OCI-LY7 (cell line): ENCODE data around the gene ARAP1.

Source experiments
- EZH2phosphoT487 ChIP-seq: fragments of 200-600 bp; sonication (generic); IDR thresholded peaks from 2 replicates; pipeline ENCODE4 v1.6.1; 2018; ENCODE audit warnings: low read depth, borderline replicate concordance, mild to moderate bottlenecking, mixed run types, antibody characterized with exemption, low read length, moderate library complexity, mixed read lengths
- TF ChIP-seq, protein P1 (sequence below): fragments of 200-600 bp; sonication (generic); conservative IDR thresholded peaks from 2 replicates; pipeline ENCODE4 v1.5.1; 2014; ENCODE audit warnings: mild to moderate bottlenecking, antibody characterized with exemption, low read length, moderate library complexity, mixed read lengths

DNA sequence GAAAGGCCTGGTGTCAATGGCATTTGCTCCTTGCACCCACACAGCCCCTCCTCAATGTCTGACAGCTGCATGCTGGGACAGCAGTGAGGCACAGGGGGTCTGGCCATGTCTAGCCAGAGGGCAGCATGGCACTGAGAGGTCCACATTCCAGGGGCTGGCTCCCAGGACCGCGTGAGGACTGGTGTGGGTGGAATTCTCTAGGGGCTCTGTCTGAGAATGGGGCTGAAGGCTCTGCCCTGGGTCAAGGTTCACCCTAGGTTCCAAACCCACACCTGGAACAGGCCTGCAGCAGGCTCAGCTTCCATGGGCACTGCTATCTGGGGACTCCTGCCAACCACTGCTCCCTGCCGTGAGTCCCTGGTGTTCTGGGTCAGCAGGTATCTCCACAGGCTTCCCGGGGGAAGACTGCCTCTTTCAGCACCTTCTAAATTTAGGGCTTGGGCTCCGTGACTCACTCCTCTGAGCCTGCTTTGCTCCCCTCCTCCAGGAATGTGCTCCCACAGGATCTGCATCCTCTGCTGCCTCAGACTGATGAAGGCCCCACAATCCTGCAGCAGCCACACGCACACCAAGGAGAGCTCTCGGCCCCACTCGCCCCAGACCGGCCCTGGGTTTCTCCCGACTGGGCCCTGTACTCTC, 37.4 kb upstream of the ARAP1 start:
- TF ChIP-seq, protein P1, sequence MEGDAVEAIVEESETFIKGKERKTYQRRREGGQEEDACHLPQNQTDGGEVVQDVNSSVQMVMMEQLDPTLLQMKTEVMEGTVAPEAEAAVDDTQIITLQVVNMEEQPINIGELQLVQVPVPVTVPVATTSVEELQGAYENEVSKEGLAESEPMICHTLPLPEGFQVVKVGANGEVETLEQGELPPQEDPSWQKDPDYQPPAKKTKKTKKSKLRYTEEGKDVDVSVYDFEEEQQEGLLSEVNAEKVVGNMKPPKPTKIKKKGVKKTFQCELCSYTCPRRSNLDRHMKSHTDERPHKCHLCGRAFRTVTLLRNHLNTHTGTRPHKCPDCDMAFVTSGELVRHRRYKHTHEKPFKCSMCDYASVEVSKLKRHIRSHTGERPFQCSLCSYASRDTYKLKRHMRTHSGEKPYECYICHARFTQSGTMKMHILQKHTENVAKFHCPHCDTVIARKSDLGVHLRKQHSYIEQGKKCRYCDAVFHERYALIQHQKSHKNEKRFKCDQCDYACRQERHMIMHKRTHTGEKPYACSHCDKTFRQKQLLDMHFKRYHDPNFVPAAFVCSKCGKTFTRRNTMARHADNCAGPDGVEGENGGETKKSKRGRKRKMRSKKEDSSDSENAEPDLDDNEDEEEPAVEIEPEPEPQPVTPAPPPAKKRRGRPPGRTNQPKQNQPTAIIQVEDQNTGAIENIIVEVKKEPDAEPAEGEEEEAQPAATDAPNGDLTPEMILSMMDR: no peak
- no peak for TF ChIP-seq EZH2phosphoT487
